AG09309 (cell line): Measurements from ENCODE around the gene SETBP1.

Experiments
- DNase-seq: peaks from one replicate; pipeline ENCODE4 v3.0.0-alpha.2; 2010; ENCODE audit warnings: low read depth
- H3K4me3 ChIP-seq: 2 replicates; pipeline ENCODE4 v1.5.1; 2011; ENCODE audit warnings: mild to moderate bottlenecking, low read depth, low read length, moderate library complexity; ENCODE audit not compliant: control insufficient read depth
- CTCF ChIP-seq: IDR thresholded peaks from 2 replicates; pipeline ENCODE4 v1.5.1; 2011; ENCODE audit warnings: mild to moderate bottlenecking, low read depth, low read length, inconsistent platforms; ENCODE audit not compliant: insufficient read depth, control insufficient read depth; ENCODE audit errors: missing control alignments

SETBP1 gene

DNA sequence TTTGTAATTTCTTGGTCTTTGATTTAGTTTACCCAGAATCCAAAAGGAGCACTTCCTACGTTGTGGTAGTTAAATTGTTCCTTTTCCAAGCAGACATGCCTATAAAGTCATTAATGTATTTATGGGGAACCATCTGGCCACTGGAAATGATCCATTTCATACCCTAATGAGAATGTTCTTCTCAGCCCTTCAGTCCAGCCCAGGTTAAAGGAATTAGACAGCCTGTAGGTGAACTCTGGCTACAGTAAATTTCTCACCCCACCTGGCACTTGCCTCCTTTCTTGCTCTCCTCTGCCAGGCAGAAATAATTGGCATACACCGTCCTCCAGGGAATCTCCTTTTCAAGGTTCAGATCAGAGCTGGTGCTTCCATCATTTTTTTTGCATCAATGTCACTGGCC is 121.1 kb downstream of the SETBP1 start:
- no peak for DNase-seq
- no peak overlapping the region for H3K4me3 ChIP-seq

DNA sequence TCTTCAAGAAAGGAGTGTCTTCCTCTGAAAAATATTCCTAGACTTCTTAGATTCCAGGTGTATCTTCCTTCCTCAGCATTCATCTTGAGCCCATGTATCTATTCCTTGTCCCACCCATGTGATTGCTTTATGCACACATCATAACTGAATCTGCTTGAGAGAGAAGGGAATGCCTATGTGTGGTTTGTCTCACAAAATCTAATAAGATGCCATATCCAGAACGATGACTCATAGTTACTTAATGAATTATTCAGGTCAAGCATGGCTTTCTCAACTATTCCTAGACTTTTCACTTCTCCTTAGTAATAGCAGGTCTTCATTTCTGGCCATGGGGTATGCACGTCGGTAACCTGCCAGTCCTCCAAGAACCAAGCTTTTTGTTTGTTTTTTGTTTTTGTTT is 121.8 kb downstream of the SETBP1 start:
- no peak overlapping the region for H3K4me3 ChIP-seq
- no peak for DNase-seq
- TF ChIP-seq CTCF: no peak

More for the DNA sequence above, 121.1 kb downstream of the SETBP1 start:
- no peak for TF ChIP-seq CTCF

DNA sequence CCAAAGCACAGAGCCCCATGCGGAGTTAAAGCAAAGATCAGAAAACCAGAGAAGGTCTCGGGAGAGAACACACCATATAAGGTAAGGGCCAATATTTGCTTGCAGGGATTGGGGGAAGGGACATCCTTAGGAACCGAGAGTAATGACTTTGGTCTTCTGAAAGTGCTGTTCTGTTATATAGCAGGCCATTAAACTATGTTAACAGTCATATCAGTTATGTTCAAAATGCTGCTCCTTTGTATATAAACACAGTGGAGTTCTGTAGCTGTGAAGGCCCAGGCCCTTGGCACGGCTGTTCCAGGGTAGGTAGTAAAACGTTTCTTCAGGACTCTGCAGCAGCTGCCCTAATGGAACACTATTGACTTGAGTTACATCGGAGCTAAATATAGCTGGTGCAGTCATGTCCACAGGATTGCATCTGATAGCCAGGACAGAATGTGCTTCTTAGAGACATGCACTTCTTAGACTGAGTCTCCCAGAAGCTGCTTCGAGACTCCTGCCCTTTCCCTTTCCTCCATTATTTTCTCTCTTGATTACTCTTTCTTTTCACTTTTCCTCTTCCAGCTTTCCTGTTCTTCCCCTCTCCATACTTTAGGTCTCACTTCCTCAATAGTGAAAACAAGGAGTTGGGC is 122.4 kb downstream of the SETBP1 start:
- no peak overlapping the region for H3K4me3 ChIP-seq

DNA sequence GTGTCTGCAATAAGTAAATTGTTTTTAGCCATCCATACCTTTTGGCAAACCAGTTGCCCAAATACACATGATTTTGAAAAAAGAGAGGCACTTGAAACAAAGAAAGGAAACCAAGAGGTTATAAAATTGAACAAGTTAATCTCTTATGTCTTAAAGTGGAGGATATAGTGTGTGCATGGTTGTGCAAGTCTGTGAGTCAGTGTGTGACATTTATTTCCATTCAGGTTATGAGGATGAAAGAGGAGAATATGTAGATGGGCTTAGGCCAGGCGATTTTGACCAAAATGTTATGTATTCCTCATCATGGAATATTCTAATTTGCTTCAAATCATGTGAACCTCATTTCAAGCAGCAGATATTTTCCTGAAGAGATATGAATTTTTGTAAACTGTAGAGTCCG is 123.3 kb downstream of the SETBP1 start:
- no peak overlapping the region for H3K4me3 ChIP-seq
- no peak for TF ChIP-seq CTCF
- no peak for DNase-seq

More for the DNA sequence above, 122.4 kb downstream of the SETBP1 start:
- no peak for TF ChIP-seq CTCF
- DNase-seq: no peak

- no peak for DNase-seq
These were observed 124.5 kb downstream of the SETBP1 start for GRCh38 chr18:44805176-44805575.

DNA sequence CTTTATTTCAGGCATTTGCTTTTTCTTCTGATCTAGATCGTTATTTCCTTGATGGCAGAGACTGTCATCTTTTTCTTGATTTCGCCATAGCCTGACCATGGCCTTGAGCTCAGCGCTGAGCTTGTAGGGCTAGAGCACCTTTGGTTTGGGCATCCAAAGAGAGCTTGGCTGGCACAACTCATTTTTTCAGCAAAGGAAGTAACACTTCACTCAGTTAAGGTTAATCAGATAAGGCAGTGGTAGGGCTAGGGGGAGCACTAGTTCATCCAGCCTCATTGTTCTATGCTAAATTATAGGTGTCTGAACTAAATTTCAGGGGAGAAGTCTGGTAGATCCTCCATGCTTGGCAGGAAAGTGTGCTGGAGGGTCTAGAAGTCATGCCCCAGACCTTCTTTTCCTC is 125.0 kb downstream of the SETBP1 start:
- no peak for TF ChIP-seq CTCF
- H3K4me3 ChIP-seq: no peak overlapping the region
- no peak for DNase-seq

More at GRCh38 chr18:44805176-44805575, 124.5 kb downstream of the SETBP1 start:
- no peak overlapping the region for H3K4me3 ChIP-seq
- no peak for TF ChIP-seq CTCF
